Right ventricle myocardium inferior (tissue), 1 donor: ENCODE data around the gene MICAL2. TPM values are rescaled to one million over a fixed set of nuclear protein-coding genes. Genes with fewer than 3 reads are reported as not detected.

Experiments
- ATAC-seq: fragments of 200-7000 bp; cut with Tn5 transposase; one replicate; pipeline ENCODE4 v1.9.1; 2020; ENCODE audit warnings: mild to moderate bottlenecking, moderate library complexity
- DNase-seq: peaks from one replicate; pipeline ENCODE4 v3.0.0; 2021; ENCODE audit errors: missing footprints
- intact Hi-C: fragments of 100-400 bp; cut with DNase I; formaldehyde crosslinking; loops from one replicate; pipeline ENCODE4 v1.11.0; 2022
- total RNA-seq: library from RNA; stranded (reverse); fragmentation: NEBNext Ultra II Directional; extraction: Animal tissue kit (Norgen Biotek cat#: 25700); gene quantifications from one replicate; pipeline ENCODE4 v1.2.1, GENCODE V29; 2021
- donor health status: DM: no; HTN: yes; CAD: no; lungs with severe emphysema.

MICAL2 gene
- total RNA-seq, 1 donor from 2014 or later, result 42.0 TPM

GRCh38 chr11:12160231-12160630 lies 49.8 kb downstream of the MICAL2 start:
- ATAC-seq (no peak), DNase-seq (no peak)
- intact Hi-C loops, result loop anchor here (5.0 kb wide), 2 partner anchors 58 to 77 kb away; no protein-coding TSS in a partner anchor

DNA sequence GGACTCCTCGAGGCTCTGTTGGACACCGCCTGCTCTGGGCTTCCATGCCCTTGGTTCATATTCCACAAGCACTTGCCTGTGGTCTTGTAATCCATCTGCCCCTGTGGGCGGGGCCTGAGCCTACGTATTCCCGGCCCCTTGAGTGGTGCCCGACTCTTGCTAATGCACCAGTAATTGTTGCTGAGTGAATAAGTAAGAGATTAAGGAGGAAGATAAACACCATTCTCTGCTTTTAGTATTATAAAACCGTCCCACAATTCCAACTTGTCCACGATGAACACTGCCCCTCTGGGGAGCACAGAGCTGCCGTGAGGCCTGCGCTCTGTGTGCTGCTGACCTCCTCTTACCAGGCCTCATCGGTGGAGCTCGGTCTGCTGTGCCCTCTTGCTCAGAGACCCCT lies 50.3 kb downstream of the MICAL2 start:
- ATAC-seq (no peak), DNase-seq (no peak)
- intact Hi-C loops, result loop anchor here (5.0 kb wide), 2 partner anchors 58 to 77 kb away; no protein-coding TSS in a partner anchor

GRCh38 chr11:12161137-12161536 lies 50.7 kb downstream of the MICAL2 start:
- intact Hi-C loops, result loop anchor here (5.0 kb wide), 2 partner anchors 59 to 76 kb away; no protein-coding TSS in a partner anchor
- DNase-seq, result no peak
- ATAC-seq, result peak; percentile 11

DNA sequence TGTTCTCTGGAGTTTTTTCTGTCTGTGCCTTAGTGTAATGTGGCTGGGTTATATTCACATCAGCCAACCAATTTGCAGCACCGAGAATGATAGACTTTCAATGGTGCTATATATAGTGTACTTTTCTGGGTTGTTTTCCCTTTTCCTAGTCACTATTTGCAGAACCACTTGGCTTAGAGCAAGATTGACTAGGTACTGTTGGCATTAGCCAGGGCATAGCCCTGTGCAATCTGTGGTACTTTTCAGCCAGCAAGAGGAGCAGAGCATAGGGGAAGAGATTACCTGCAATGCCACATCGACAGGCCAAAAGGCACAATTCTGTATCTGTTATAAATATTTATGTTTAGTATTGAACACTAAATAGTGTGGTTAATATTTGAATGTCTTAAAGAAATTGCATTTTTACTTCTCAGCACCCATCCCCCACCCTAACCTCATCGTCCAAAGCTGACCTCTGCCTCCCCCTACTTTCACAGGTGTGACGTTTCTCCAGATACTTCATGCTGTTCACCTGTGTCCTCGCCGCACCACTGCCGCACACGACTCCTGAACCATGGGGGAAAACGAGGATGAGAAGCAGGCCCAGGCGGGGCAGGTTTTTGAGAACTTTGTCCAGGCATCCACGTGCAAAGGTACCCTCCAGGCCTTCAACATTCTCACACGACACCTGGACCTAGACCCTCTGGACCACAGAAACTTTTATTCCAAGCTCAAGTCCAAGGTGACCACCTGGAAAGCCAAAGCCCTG lies 51.4 kb downstream of the MICAL2 start:
- intact Hi-C loops, result loop anchor here (2.0 to 5.0 kb wide), 3 partner anchors 59 to 76 kb away; no protein-coding TSS in a partner anchor
- DNase-seq (no peak), ATAC-seq (no peak)

DNA sequence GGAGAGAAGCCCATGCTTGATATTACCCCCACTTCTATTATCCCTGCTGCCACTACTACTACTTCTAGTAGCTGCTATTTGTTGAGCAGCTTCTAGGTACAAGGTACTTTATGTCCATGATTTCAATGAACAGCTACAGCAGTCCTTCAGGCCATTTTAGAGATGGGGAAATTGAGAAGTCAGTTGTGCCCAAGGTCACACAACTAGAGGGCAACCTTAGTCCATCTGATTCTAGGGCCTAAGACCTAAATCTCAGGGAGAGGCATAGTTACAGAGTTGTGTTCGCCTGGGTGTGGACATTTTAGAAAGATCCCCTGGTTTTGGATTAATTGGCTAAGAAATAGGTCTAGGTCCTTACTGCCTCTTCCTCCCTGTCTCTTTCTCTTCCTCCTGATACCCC lies 52.3 kb downstream of the MICAL2 start:
- intact Hi-C loops, result loop anchor here (2.0 to 5.0 kb wide), 3 partner anchors 58 to 75 kb away; no protein-coding TSS in a partner anchor
- DNase-seq (no peak), ATAC-seq (no peak)

- intact Hi-C loops, result loop anchor here (2.0 to 5.0 kb wide), 3 partner anchors 57 to 74 kb away; no protein-coding TSS in a partner anchor
- peak; percentile 82 for ATAC-seq
- DNase-seq, result peak; percentile 77
Measured at GRCh38 chr11:12163181-12163941, 53.0 kb downstream of the MICAL2 start.

- intact Hi-C loops, result loop anchor here (5.0 kb wide), 2 partner anchors 62 to 73 kb away; no protein-coding TSS in a partner anchor
- DNase-seq, result no peak
- ATAC-seq, result no peak
Measured at GRCh38 chr11:12164061-12165014, 53.9 kb downstream of the MICAL2 start.

DNA sequence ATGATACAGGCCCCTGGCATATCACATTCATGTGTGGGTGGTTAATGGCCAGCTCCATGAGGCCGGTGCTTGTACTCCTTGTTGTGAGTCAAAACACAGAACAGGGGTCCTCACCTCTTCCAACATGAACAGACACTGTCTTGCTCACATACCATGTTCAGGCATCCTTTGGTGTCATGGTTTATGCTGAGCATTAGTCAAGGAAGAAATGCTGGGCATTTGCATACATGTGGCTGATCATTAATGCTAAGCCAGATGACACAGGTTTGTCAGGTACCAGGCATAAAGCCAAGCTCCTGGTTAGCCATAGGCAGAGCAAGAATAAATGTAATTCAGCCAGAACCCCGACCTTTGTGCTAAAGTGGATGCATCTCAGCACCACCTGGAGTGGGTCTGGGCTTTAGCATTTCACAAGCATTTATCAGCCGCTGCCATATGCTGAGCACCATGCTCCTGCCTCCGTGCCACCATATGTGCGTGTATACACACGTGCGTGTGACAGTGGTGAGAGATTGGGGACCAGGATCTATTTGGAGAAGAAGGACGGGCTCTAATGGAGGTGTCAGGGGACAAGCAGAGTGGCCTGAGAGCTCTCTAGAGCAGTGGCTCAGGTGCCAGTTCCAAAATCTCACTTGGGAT lies 55.0 kb downstream of the MICAL2 start:
- intact Hi-C loops, result no loop called here
- ATAC-seq, result no peak
- DNase-seq, result no peak

DNA sequence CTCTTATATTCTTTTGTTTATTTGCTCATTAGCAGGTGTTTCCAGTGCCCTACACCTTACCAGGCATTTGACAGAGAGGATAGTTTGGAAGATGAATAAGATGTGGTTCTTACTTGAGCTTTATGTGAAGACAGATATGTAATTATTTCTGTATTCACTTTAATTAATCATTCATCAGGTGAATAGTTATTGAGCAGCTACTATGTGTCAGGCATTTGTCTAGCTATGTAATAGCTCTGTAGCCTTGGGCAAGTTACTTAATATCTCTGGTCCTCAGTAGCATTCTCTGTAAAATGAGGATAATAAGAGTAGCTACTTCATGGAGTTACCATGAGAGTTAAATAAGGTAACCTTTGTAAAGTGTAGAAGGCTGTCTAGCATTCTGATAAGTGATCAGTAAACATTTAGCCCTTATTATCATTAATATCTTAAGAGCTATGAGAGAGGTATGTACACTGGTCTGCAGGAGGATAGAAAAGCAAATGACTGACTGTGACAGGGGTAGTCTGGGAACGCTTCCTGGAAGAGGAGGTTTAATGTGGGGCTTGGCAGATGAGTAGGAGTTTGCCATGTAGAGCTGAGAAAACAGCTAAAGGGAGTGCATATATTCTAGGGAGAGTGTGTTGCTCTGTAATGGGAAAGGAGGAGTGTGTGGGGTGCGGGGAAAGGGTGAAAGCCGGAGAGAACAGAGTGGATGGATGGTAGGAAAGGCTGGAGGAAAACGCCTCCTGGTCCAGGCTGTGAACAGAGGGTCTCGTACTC lies 56.1 kb downstream of the MICAL2 start:
- no peak for ATAC-seq
- intact Hi-C loops, result no loop called here
- DNase-seq, result no peak

DNA sequence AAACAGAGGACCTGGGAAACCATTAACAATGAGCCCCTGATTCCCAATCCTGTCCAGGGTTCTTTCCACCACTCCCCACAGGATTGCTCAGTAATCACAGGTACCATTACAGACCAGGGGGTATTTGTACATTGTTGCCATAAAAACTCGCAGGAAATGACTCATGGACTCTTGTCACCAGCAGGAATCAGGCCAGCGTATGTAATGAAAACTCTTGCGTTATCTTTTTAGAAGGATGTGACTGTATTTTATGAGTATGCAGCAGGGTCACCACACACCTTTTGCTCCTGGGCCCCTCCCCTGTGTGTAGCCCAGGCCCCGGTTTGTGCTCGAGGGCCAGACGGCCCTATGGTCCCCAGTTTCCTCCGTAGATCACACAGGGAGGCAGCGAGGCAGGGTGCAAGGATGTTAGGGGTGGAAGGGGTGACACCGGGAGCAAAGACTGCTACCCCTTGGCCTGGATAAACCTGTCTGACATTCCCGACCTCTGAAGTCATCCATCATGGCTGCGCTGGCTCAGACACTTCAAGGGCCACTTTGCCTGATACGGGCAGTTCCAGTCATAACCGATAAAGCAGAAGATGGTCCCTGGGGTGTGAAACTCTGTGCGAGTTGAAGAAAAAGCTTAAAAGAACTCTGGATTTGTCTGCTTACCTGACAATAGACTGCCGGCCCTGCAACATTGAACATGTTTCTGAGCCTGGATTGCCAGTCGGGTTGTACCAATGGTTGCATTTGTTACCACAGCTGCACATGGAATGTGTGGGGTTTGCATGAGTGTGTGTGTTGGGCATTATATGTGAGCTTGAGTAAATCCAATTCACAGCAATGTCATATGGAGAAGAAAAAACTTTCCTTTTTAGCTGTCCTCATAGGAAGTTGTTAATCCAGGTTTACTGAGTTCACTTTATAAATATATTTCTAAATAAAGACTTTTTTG lies 56.9 kb downstream of the MICAL2 start:
- no peak for ATAC-seq
- no peak for DNase-seq
- intact Hi-C loops, result no loop called here

GRCh38 chr11:12168114-12168513 lies 57.7 kb downstream of the MICAL2 start:
- no peak for ATAC-seq
- intact Hi-C loops, result no loop called here
- DNase-seq, result no peak

DNA sequence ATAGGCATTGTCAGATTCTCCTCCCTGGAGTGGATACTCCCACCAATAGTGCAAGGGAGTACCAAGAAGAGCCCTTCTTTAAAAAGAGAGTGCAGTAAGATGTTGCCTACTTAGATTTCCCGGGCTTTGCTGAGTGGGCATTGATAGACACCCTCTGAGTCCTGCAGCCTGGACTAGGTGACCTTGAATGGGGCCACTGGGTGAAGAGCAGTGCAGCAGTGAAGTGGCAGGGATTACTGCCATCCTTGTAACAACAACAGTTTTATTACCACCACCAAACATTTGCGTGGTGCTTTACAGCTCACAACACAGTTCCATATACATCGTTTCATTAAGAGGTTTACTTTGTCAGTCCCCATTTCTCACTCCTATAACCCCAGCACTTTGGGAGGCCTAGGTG lies 59.4 kb downstream of the MICAL2 start:
- ATAC-seq, result peak; percentile 27
- DNase-seq, result no peak
- intact Hi-C loops, result no loop called here

GRCh38 chr11:12170501-12170900 lies 60.1 kb downstream of the MICAL2 start:
- ATAC-seq (no peak), DNase-seq (no peak)
- intact Hi-C loops, result no loop called here

DNA sequence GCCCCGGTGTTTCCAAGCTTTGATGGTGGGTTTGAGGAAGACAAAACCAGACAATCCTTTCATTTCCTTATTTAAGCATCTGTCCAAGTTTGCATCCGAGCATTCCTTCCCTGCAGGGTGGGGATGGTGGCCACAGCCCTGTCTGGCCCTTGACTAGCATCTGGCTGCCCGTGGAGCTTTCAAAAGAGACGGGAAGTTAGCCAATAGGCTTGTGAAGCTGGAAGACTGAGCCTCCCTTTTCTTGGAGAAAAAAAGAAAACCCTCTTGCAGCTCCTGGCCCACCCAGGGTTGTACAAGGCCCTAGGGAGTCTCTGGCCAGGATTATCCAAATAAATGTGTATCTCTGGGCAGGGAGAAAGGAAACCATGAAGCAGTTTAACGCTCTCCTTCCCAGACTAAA lies 60.6 kb downstream of the MICAL2 start:
- peak; percentile 83 for ATAC-seq
- no peak for DNase-seq
- intact Hi-C loops, result no loop called here

DNA sequence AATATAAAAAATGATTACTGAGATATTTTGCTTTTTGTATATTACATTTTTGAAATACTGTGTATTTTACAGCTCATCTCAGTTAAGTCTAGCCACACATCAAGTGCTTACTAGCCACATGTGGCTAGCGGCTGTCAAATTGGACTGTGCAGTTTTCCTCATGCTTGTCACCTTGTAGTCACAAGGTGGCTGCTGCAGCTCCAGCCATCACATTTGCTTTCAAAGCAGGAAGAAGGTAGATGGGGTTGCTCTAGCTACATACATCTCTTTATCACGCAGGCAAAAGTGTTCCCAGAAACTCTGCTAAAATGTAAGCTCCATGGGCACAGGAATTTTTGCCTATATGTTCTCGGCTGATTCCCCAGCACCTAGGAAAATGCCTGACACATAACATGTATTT lies 61.5 kb downstream of the MICAL2 start:
- intact Hi-C loops, result no loop called here
- no peak for ATAC-seq
- DNase-seq, result no peak

- ATAC-seq, result no peak
- intact Hi-C loops, result no loop called here
Measured at GRCh38 chr11:12172493-12173013, 62.2 kb downstream of the MICAL2 start.

More at GRCh38 chr11:12172493-12173013, 62.2 kb downstream of the MICAL2 start:
- DNase-seq, result no peak
